Panc1 (cell line): ENCODE data around the gene TOGARAM1. TPM values are rescaled to one million over a fixed set of nuclear protein-coding genes. Genes with fewer than 3 reads are reported as not detected.

Source experiments
- ATAC-seq: fragments of 200-7000 bp; cut with Tn5 transposase; 2 replicates; pipeline ENCODE4 v1.9.1; 2020; ENCODE audit warnings: mild to moderate bottlenecking, moderate library complexity
- BruUV-seq: library from RNA; stranded (reverse); fragments of 400-500 nt; replicated peaks from 2 replicates; lab custom pipeline; 2021; lab: Mats Ljungman, UMichigan
- CTCF ChIA-PET: fragments of 300-600 bp; sonication (Branson Sonifier 250); formaldehyde crosslinking; loops from one replicate; lab custom pipeline; 2022; ENCODE audit warnings: antibody characterized with exemption; lab: Charles Lee
- POLR2A ChIA-PET: fragments of 300-600 bp; sonication (Branson Sonifier 250); formaldehyde crosslinking; loops from one replicate; lab custom pipeline; 2022; ENCODE audit warnings: antibody characterized with exemption; lab: Charles Lee
- DNase-seq: peaks from one replicate; pipeline ENCODE4 v3.0.0-alpha.2; 2010; ENCODE audit warnings: low read depth, low spot score
- H3K27ac ChIP-seq: 2 replicates; pipeline ENCODE4 v1.5.1; 2011; ENCODE audit warnings: mild to moderate bottlenecking, low read length, inconsistent platforms
- H3K27me3 ChIP-seq: fragments of 200-500 bp; sonication (Bioruptor generic); 2 replicates; pipeline ENCODE4 v1.6.0; 2014; ENCODE audit warnings: low read length, inconsistent platforms; ENCODE audit not compliant: control insufficient read depth, insufficient read depth
- H3K36me3 ChIP-seq: fragments of 200-500 bp; sonication (Bioruptor generic); 2 replicates; pipeline ENCODE4 v1.5.1; 2014; ENCODE audit warnings: inconsistent platforms, mild to moderate bottlenecking, low read length, moderate library complexity; ENCODE audit not compliant: control insufficient read depth, insufficient read depth
- H3K4me1 ChIP-seq: 2 replicates; pipeline ENCODE4 v1.5.1; 2011; ENCODE audit warnings: inconsistent platforms, mild to moderate bottlenecking, low read length, moderate library complexity; ENCODE audit not compliant: control insufficient read depth, insufficient read depth
- H3K4me3 ChIP-seq, 2 experiments: 2 replicates each; pipeline ENCODE4 v1.5.1; 2011 to 2012; ENCODE audit warnings: low read depth in 2 of 2, low read length in 2 of 2, mild to moderate bottlenecking in 2 of 2, inconsistent platforms in 1 of 2, moderate library complexity in 1 of 2
- H3K9me3 ChIP-seq: fragments of 200-500 bp; sonication (Bioruptor generic); 2 replicates; pipeline ENCODE4 v1.5.1; 2014; ENCODE audit warnings: low read depth, mild to moderate bottlenecking, inconsistent platforms, low read length, moderate library complexity; ENCODE audit not compliant: control insufficient read depth, insufficient read depth
- POLR2AphosphoS5 ChIP-seq: IDR thresholded peaks from 2 replicates; pipeline ENCODE4 v1.6.1; 2012; ENCODE audit warnings: mild to moderate bottlenecking, low read depth, low read length, moderate library complexity
- SIN3A ChIP-seq: IDR thresholded peaks from 2 replicates; pipeline ENCODE4 v1.6.1; 2012; ENCODE audit warnings: low read depth, mild to moderate bottlenecking, low read length, moderate library complexity, borderline replicate concordance; ENCODE audit not compliant: insufficient read depth
- TCF7L2 ChIP-seq: IDR thresholded peaks from 2 replicates; pipeline ENCODE4 v1.6.1; 2011; ENCODE audit warnings: mild to moderate bottlenecking, low read depth, low read length, inconsistent platforms
- in situ Hi-C: cut with HindIII; loops from 2 replicates; pipeline ENCODE4 v1.10.0; 2016; ENCODE audit warnings: low sequenced_read_pairs, low pct_unique_long_range_greater_than_20kb
- intact Hi-C: fragments of 100-400 bp; cut with micrococcal nuclease; formaldehyde crosslinking; loops from one replicate; pipeline ENCODE4 v1.10.0; 2022; ENCODE audit not compliant: unreplicated experiment
- total RNA-seq: library from RNA; stranded (reverse); gene quantifications from one replicate; pipeline ENCODE4 v1.2.1, GENCODE V29; 2021; ENCODE audit not compliant: unreplicated experiment
- TF ChIP-seq, protein P1 (sequence below): fragments of 450-650 bp; IDR thresholded peaks from 2 replicates; pipeline ENCODE4 v1.5.1; 2017; ENCODE audit warnings: mild to moderate bottlenecking
- TF ChIP-seq, protein P2 (sequence below), 2 experiments: IDR thresholded peaks; 2 replicates each; pipeline ENCODE4 v1.6.1; 2011 to 2012; ENCODE audit warnings: low read depth in 2 of 2, control low read depth in 1 of 2, low read length in 1 of 2, mild to moderate bottlenecking in 1 of 2, moderate library complexity in 1 of 2; ENCODE audit not compliant: insufficient read depth in 1 of 2

The TOGARAM1 gene
- total RNA-seq, 1 experiment from 2014 or later = 11.6 TPM

DNA sequence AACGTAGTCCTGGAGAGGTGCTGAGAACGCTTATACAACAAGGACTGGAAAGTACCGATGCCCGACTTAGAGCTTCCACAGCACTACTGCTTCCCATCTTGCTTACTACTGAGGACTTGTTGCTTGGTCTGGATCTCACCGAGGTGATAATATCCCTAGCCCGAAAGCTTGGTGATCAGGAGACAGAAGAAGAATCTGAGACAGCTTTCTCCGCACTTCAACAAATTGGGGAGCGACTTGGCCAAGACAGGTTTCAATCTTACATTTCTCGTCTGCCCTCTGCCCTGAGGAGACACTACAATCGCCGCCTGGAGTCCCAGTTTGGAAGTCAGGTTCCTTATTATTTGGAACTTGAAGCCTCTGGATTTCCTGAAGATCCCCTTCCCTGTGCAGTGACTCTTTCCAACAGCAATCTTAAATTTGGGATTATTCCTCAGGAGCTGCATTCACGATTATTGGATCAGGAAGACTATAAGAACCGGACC is 1.1 kb downstream of the TOGARAM1 start:
- in situ Hi-C loops = no loop called here
- ATAC-seq = no peak
- CTCF ChIA-PET = no interaction called here
- Histone ChIP-seq H3K4me3 (peak overlapping the region; percentile 77 to 93), H3K36me3 (peaks cover 7% of the 10 kb centered on the region), H3K27ac (peak overlapping the region; percentile 88), H3K9me3 (no peaks in the 10 kb centered on the region), H3K4me1 (peaks cover 8% of the 10 kb centered on the region; the same call in 1 of the 2 replicates), H3K27me3 (no peaks in the 10 kb centered on the region)
- intact Hi-C loops = loop anchor here (10.0 kb wide), 1 partner anchor 172 kb away; the partner anchor contains the start of genes FANCM and FKBP3
- no peak for TF ChIP-seq TCF7L2
- TF ChIP-seq, protein P1, sequence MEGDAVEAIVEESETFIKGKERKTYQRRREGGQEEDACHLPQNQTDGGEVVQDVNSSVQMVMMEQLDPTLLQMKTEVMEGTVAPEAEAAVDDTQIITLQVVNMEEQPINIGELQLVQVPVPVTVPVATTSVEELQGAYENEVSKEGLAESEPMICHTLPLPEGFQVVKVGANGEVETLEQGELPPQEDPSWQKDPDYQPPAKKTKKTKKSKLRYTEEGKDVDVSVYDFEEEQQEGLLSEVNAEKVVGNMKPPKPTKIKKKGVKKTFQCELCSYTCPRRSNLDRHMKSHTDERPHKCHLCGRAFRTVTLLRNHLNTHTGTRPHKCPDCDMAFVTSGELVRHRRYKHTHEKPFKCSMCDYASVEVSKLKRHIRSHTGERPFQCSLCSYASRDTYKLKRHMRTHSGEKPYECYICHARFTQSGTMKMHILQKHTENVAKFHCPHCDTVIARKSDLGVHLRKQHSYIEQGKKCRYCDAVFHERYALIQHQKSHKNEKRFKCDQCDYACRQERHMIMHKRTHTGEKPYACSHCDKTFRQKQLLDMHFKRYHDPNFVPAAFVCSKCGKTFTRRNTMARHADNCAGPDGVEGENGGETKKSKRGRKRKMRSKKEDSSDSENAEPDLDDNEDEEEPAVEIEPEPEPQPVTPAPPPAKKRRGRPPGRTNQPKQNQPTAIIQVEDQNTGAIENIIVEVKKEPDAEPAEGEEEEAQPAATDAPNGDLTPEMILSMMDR = no peak
- DNase-seq = no peak
- BruUV-seq = no TSS peak
- POLR2A ChIA-PET = interaction anchor here (0.6 kb wide), 1 partner anchor 35 kb away, joined by 4 read pairs; no protein-coding TSS in a partner anchor

DNA sequence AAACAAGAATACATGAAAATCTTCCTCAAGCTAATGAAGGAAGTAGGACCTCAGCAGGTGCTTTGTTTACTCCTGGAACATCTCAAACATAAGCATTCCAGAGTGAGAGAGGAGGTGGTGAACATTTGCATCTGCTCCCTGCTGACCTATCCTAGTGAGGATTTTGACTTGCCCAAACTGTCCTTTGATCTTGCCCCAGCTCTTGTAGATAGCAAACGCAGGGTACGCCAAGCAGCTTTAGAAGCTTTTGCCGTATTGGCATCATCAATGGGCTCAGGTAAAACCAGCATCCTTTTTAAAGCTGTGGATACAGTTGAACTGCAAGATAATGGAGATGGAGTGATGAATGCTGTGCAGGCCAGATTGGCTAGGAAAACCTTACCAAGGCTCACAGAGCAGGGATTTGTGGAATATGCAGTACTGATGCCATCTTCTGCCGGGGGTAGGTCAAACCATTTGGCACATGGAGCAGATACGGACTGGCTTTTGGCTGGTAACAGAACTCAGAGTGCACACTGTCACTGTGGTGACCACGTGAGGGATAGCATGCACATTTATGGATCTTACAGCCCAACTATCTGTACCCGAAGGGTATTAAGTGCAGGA is 1.9 kb downstream of the TOGARAM1 start:
- in situ Hi-C loops = no loop called here
- ChIA-PET CTCF (no interaction called here), POLR2A (no interaction called here)
- H3K4me1 ChIP-seq = peaks cover 4% of the 10 kb centered on the region; the same call in 1 of the 2 replicates
- peaks cover 7% of the 10 kb centered on the region for H3K36me3 ChIP-seq
- no peak for DNase-seq
- BruUV-seq = TSS peak; percentile 65
- H3K27me3 ChIP-seq = no peaks in the 10 kb centered on the region
- H3K9me3 ChIP-seq = no peaks in the 10 kb centered on the region
- ATAC-seq = no peak
- TF ChIP-seq SIN3A (no peak), TCF7L2 (peak; percentile 50; the same call in 1 of the 2 replicates)
- H3K27ac ChIP-seq = 0 out of 2 replicates have a peak overlapping the region, but pooled peaks have one; percentile 61
- intact Hi-C loops = loop anchor here (10.0 kb wide), 1 partner anchor 171 kb away; the partner anchor contains the start of genes FANCM and FKBP3
- H3K4me3 ChIP-seq = peak overlapping the region; percentile 77 to 93

DNA sequence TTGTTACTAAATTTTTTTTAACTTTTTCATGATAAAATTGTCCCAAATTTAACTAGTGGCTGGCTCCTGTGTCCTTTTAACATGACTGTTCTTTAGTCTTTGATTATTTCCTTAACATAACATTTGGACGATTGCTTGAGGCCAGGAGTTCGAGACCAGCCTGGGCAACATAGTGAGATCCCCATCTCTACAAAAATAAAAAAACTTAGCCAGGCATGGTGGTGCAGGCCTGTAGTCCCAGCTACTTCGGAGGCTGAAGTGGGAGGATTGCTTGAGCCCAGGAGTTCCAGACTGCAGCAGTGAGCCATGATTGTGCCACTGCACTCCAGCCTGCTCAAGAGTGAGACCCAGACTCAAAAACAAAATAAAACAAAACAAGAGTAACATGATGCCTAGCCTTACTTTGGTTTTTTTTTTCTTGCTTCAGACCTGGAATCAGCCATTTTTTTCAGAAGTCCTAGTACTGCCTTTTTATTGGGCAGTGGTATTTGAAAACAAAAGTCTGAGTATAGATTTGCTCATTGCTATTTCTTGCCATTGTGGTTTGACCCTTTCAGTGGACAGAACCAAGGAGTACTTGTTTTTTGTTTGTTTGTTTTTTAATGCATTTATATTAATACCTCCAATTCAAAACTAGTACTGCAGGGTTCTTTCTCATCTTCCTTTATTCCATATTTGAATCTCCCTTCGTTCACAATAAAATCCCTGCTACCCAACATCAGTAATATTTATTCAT is 4.8 kb downstream of the TOGARAM1 start:
- Histone ChIP-seq H3K27me3 (no peaks in the 10 kb centered on the region), H3K9me3 (no peaks in the 10 kb centered on the region), H3K36me3 (no peaks in the 10 kb centered on the region), H3K4me3 (peak overlapping the region; percentile 44 to 77), H3K27ac (no peak overlapping the region), H3K4me1 (no peaks in the 10 kb centered on the region)
- CTCF ChIA-PET = no interaction called here
- DNase-seq (no peak), ATAC-seq (no peak)
- no TSS peak for BruUV-seq
- in situ Hi-C loops (no loop called here), intact Hi-C loops (loop anchor here (10.0 kb wide), 1 partner anchor 168 kb away; the partner anchor contains the start of genes FANCM and FKBP3)
- no peak for TF ChIP-seq TCF7L2
- TF ChIP-seq SIN3A = no peak
- no peak for TF ChIP-seq POLR2AphosphoS5
- TF ChIP-seq, protein P1 = no peak
- TF ChIP-seq, protein P2, sequence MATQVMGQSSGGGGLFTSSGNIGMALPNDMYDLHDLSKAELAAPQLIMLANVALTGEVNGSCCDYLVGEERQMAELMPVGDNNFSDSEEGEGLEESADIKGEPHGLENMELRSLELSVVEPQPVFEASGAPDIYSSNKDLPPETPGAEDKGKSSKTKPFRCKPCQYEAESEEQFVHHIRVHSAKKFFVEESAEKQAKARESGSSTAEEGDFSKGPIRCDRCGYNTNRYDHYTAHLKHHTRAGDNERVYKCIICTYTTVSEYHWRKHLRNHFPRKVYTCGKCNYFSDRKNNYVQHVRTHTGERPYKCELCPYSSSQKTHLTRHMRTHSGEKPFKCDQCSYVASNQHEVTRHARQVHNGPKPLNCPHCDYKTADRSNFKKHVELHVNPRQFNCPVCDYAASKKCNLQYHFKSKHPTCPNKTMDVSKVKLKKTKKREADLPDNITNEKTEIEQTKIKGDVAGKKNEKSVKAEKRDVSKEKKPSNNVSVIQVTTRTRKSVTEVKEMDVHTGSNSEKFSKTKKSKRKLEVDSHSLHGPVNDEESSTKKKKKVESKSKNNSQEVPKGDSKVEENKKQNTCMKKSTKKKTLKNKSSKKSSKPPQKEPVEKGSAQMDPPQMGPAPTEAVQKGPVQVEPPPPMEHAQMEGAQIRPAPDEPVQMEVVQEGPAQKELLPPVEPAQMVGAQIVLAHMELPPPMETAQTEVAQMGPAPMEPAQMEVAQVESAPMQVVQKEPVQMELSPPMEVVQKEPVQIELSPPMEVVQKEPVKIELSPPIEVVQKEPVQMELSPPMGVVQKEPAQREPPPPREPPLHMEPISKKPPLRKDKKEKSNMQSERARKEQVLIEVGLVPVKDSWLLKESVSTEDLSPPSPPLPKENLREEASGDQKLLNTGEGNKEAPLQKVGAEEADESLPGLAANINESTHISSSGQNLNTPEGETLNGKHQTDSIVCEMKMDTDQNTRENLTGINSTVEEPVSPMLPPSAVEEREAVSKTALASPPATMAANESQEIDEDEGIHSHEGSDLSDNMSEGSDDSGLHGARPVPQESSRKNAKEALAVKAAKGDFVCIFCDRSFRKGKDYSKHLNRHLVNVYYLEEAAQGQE (IDR thresholded peaks at IDR 0.05; ENCODE audit: insufficient read depth in 1 of 2, low read depth in 2 of 2, low read length in 1 of 2) = no peak
- POLR2A ChIA-PET = no interaction called here
